ENCODE measurements around the gene ANK2.

DNA sequence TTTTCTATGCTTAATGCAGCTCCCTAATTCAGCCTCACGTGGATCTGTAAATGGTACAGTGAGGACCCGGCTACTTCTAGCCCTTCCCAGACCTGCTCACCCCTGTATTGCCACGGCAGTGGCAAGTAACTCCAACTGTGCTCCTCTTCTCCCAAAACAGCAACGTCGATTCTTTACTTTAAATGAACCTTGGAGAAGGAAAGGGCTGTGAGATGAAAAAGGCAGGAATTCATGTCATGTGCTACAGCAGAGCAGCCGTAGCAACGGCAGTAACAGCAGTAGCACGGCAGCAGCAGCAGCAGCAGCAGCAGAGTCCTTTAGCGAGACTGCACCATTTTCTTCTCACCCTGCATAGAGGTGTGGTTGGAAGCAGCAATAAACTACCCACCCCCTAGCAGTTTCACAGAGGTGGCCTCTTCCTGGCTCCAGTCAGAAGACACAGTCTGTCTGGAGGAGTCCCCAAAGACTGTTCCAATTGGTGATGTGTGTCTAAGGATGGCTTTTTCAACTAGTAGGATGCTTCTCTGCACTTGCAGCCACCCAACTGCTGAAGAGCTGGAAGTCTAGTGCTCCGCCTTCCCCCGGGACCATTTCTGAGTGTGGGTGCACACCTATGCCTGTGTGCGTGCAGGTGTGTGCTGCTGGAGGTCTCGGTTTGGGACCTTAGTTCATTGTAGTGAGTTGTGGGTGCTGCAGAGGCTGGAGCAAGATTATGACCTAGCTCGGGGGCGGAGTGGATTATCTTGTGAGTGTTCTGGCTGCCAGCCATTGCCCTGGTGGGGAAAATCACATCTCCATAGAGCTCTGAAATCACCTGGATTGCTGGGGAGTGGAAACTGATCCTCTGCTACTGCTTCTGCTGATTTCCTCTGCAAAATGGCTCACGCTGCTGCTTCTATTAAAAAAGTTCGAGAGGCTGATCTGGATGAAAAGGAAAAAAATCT, 67.2 kb downstream of the ANK2 start:
- TF ChIP-seq, protein P1, sequence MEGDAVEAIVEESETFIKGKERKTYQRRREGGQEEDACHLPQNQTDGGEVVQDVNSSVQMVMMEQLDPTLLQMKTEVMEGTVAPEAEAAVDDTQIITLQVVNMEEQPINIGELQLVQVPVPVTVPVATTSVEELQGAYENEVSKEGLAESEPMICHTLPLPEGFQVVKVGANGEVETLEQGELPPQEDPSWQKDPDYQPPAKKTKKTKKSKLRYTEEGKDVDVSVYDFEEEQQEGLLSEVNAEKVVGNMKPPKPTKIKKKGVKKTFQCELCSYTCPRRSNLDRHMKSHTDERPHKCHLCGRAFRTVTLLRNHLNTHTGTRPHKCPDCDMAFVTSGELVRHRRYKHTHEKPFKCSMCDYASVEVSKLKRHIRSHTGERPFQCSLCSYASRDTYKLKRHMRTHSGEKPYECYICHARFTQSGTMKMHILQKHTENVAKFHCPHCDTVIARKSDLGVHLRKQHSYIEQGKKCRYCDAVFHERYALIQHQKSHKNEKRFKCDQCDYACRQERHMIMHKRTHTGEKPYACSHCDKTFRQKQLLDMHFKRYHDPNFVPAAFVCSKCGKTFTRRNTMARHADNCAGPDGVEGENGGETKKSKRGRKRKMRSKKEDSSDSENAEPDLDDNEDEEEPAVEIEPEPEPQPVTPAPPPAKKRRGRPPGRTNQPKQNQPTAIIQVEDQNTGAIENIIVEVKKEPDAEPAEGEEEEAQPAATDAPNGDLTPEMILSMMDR (IDR thresholded peaks at IDR 0.05): no peak
- TF ChIP-seq POLR2A (IDR thresholded peaks at IDR 0.05) (no peak), EP300 (IDR thresholded peaks at IDR 0.05) (no peak), POLR2AphosphoS5 (IDR thresholded peaks at IDR 0.05) (no peak)

All from upper lobe of left lung (tissue), 4 donors.